Lung (tissue), 12 donors: ENCODE measurements around the gene OR2L3. TPM values are rescaled to one million over a fixed set of nuclear protein-coding genes. Genes with fewer than 3 reads are reported as not detected.

Experiments
- ATAC-seq: fragments of 200-7000 bp; cut with Tn5 transposase; one replicate; pipeline ENCODE4 v1.9.1; 2020; ENCODE audit warnings: moderate number of reproducible peaks; ENCODE audit not compliant: insufficient read depth, low FRiP score
- DNase-seq, 3 donors: peaks; one replicate each; pipeline ENCODE4 v3.0.0-alpha.2; 2013 to 2017
- H3K27ac ChIP-seq, 2 donors: one replicate each; pipeline ENCODE4 v1.5.1; 2013; ENCODE audit warnings: mild to moderate bottlenecking in 2 of 2, moderate library complexity in 2 of 2, control low read depth in 1 of 2, inconsistent platforms in 1 of 2, low read depth in 1 of 2, low read length in 1 of 2
- H3K27me3 ChIP-seq, 3 donors: one replicate each; pipeline ENCODE4 v1.5.1; 2013; ENCODE audit warnings: low read length in 2 of 3; ENCODE audit not compliant: control insufficient read depth in 3 of 3, insufficient read depth in 3 of 3
- H3K36me3 ChIP-seq, 4 donors: one replicate each; pipeline ENCODE4 v1.5.1; 2013; ENCODE audit warnings: low read length in 4 of 4, mild to moderate bottlenecking in 1 of 4, moderate library complexity in 1 of 4; ENCODE audit not compliant: control insufficient read depth in 4 of 4, insufficient read depth in 4 of 4
- H3K4me1 ChIP-seq, 5 donors: one replicate each; pipeline ENCODE4 v1.5.1; 2013; ENCODE audit warnings: low read length in 5 of 5, mild to moderate bottlenecking in 2 of 5, moderate library complexity in 1 of 5; ENCODE audit not compliant: control insufficient read depth in 5 of 5, insufficient read depth in 5 of 5
- H3K4me3 ChIP-seq: one replicate; pipeline ENCODE4 v1.5.1; 2013; ENCODE audit warnings: mild to moderate bottlenecking, control low read depth, moderate library complexity
- H3K9ac ChIP-seq, 2 donors: one replicate each; pipeline ENCODE4 v1.5.1; 2013; ENCODE audit warnings: low read length in 2 of 2, control low read depth in 1 of 2; ENCODE audit not compliant: insufficient read depth in 1 of 2
- H3K9me3 ChIP-seq, 4 donors: one replicate each; pipeline ENCODE4 v1.5.1; 2013; ENCODE audit warnings: low read length in 3 of 4, mild to moderate bottlenecking in 1 of 4, moderate library complexity in 1 of 4; ENCODE audit not compliant: control insufficient read depth in 4 of 4, insufficient read depth in 3 of 4
- CTCF ChIP-seq: IDR thresholded peaks from 2 replicates; pipeline ENCODE4 v1.5.1; 2012; ENCODE audit warnings: mild to moderate bottlenecking; ENCODE audit errors: control extremely low read depth, extremely low read depth
- WGBS, 2 donors: extraction: QIAGEN DNeasy Blood & Tissue Kit; methylation state at CpG; one replicate each; pipeline ENCODE4 v1.1.7; 2013; 5-methylcytosine and 5-hydroxymethylcytosine counted together
- polyA plus RNA-seq, 2 donors: library from polyadenylated mRNA; stranded (reverse); fragments of 200-250 nt; gene quantifications; one replicate each; pipeline ENCODE4 v1.2.1, GENCODE V29; 2013
- total RNA-seq, 2 donors: library from RNA; depleted of rRNA in 1 of 2; stranded (reverse); fragments of >200 nt in 1 of 2; gene quantifications; one replicate each; pipeline ENCODE4 v1.2.1, GENCODE V29; 2014 to 2021
- donor health status: control.
- donor health status: control.
- donor health status: Bipolar disorder and iron deficiency.
- donor health status: healthy.
- donor health status: DM: yes; HTN: yes; CAD: no.

Gene OR2L3
- total and polyA plus RNA-seq, 4 donors: not detected

GRCh38 chr1:248029770-248030169 is 16.9 kb upstream of the OR2L3 start, which contains the start of gene OR2L2:
Gene OR2L2, plus strand, starts transcription at chr1:248030070. Its CDS starts 8,198 bp downstream, at chr1:248038268.
- Histone ChIP-seq H3K36me3 (no peaks in the 10 kb centered on the region), H3K9me3 (peaks cover 3 to 8% (median 4%) of the 10 kb centered on the region in 4 donors), H3K4me1 (no peaks in the 10 kb centered on the region), H3K27me3 (no peaks in the 10 kb centered on the region), H3K4me3 (no peak within 1 kb of the TSS), H3K27ac (no peak within 1 kb of the TSS), H3K9ac (no peak within 1 kb of the TSS)
- no peak for ATAC-seq
- TF ChIP-seq CTCF: no peak
- DNase-seq: no peak
- WGBS, 2 donors: 57 to 59% methylated on average over 2 of the region's 2 CpGs

DNA sequence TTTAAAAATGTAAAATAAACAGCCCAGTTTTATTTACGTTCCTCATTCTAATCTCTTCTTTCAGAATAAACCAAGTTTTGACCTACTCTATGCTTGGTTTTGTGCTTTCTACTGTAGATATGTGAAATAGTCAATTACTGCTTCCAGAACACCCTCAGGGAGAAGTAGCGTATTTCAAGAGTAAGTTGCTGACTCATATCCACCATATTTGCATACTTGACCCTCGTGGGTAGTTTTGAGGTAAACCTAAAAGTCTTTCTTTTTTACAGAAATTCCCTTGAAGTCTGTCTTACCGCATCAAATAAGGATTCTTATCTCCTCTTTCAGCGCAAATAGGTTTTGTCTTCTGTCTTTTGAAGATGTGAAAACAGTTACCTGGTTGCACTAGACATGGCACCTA is 1.4 kb upstream of the OR2L3 start:
- 76% methylated on average over 5 of the region's 5 CpGs for WGBS, 2 donors
- H3K9ac ChIP-seq: no peak overlapping the region
- no peak for ATAC-seq
- no peaks in the 10 kb centered on the region for H3K36me3 ChIP-seq
- DNase-seq: no peak
- no peak for TF ChIP-seq CTCF
- no peak overlapping the region for H3K27ac ChIP-seq
- H3K4me1 ChIP-seq: no peaks in the 10 kb centered on the region
- H3K9me3 ChIP-seq: peaks cover 0 to 10% (median 1%) of the 10 kb centered on the region in 4 donors
- no peak overlapping the region for H3K4me3 ChIP-seq
- no peaks in the 10 kb centered on the region for H3K27me3 ChIP-seq

DNA sequence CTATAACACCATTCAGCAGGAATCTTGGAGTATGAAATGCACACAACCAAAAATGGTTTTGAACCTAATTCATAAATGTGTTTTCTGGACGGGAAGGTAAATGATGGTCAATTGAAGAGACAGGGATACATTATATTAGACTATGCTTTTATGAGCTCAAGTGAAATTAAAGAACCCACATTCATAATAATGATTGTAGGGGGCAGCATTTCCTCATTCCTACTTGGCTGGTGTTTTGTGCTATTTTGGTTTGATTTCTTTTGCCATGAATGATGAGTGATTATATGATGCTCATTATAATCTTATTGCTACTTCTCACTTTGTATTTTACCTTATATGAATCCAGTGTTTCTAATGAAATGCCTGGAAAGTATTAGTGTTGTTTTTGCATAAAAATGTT is 372 bp downstream of the OR2L3 start:
- WGBS, 2 donors: 51 to 77% methylated on average over 1 of the region's 1 CpG
- Histone ChIP-seq H3K27ac (no peak overlapping the region), H3K9ac (no peak overlapping the region), H3K9me3 (peaks cover 0 to 4% (median 1%) of the 10 kb centered on the region in 4 donors), H3K27me3 (no peaks in the 10 kb centered on the region), H3K4me1 (no peaks in the 10 kb centered on the region), H3K36me3 (no peaks in the 10 kb centered on the region), H3K4me3 (no peak overlapping the region)
- TF ChIP-seq CTCF: no peak
- no peak for ATAC-seq
- DNase-seq: no peak

DNA sequence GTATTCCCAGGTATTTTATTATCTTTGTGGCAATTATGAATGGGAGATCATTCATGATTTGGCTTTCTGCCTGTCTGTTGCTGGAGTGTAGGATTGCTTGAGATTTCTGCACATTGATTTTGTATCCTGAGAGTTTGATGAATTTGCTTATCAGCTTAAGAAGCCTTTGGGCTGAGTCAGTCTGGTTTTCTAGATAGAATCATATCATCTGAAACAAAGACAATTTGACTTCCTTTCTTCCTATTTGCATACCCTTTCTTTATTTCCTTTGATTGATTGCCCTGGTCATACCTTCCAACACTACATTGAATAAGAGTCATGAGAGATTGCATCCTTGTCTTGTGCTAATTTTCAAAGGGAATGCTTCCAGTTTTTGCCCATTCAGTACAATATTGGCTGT is 8.0 kb downstream of the OR2L3 start:
- no peak overlapping the region for H3K27ac ChIP-seq
- no peak overlapping the region for H3K4me3 ChIP-seq
- no peaks in the 10 kb centered on the region for H3K27me3 ChIP-seq
- ATAC-seq: no peak
- peaks cover 0 to 9% (median 5%) of the 10 kb centered on the region in 4 donors for H3K9me3 ChIP-seq
- no peaks in the 10 kb centered on the region for H3K4me1 ChIP-seq
- no peak overlapping the region for H3K9ac ChIP-seq
- no peaks in the 10 kb centered on the region for H3K36me3 ChIP-seq
- DNase-seq: no peak
- no peak for TF ChIP-seq CTCF
